H1 (cell line): ENCODE data around the gene IST1. TPM values are rescaled to one million over a fixed set of nuclear protein-coding genes. Genes with fewer than 3 reads are reported as not detected.

ENCODE experiments used
- POU5F1 ChIP-seq: IDR thresholded peaks from 2 replicates; pipeline ENCODE4 v1.6.1; 2011; ENCODE audit warnings: low read depth, mild to moderate bottlenecking, low read length, moderate library complexity
- SP2 ChIP-seq: IDR thresholded peaks from 2 replicates; pipeline ENCODE4 v1.6.1; 2012; ENCODE audit warnings: mild to moderate bottlenecking, low read length, inconsistent platforms
- USF2 ChIP-seq: IDR thresholded peaks from 2 replicates; pipeline ENCODE4 v1.6.1; 2011; ENCODE audit warnings: low read length, improper control_type of control experiment
- YY1 ChIP-seq: IDR thresholded peaks from 2 replicates; pipeline ENCODE4 v1.6.1; 2011; ENCODE audit warnings: low read depth, mild to moderate bottlenecking, low read length
- polyA plus RNA-seq, 7 experiments: library from polyadenylated mRNA; depleted of rRNA in 3 of 7; stranded (reverse) in 5 of 7; unstranded in 2 of 7; fragments of >200 nt in 5 of 7; fragments of 200-250 nt in 2 of 7; gene quantifications; 1 replicate in 5 of 7; 2 replicates in 1 of 7; 4 replicates in 1 of 7; pipeline versions ENCODE4 v1.2.1 to v1.2.3, GENCODE V29; 2011 to 2013; ENCODE audit warnings: missing spikeins in 2 of 7, mixed read lengths in 2 of 7
- total RNA-seq: library from RNA; stranded (reverse); fragmentation: NEBNext Ultra II Directional; extraction: Animal tissue kit (Norgen Biotek cat#: 25700); gene quantifications from 2 replicates; pipeline ENCODE4 v1.2.1, GENCODE V29; 2021

Gene IST1
- total and polyA plus RNA-seq, 2 of the 8 experiments (the other 6 are each of a cell fraction or from before 2014, with no cell fraction given): 190 to 248 TPM

- TF ChIP-seq YY1 (no peak), SP2 (no peak), POU5F1 (no peak), USF2 (no peak)
Measured at GRCh38 chr16:71963125-71963875, 68.0 kb downstream of the IST1 start (continued).
